Progenitor cell of endocrine pancreas (in vitro differentiated cells): ENCODE results near the gene CENPQ. TPM values are rescaled to one million over a fixed set of nuclear protein-coding genes. Genes with fewer than 3 reads are reported as not detected.

Experiments used
- DNase-seq: peaks from one replicate; pipeline ENCODE4 v3.0.0; 2021; ENCODE audit warnings: low spot score; ENCODE audit not compliant: unreplicated experiment
- H3K27ac Mint-ChIP-seq: 2 replicates; pipeline ENCODE4 v1.8.0; 2021; ENCODE audit warnings: mild to moderate bottlenecking, moderate library complexity, mixed read lengths
- H3K27me3 Mint-ChIP-seq: 2 replicates; pipeline ENCODE4 v1.8.0; 2021; ENCODE audit warnings: mixed read lengths
- H3K36me3 Mint-ChIP-seq: 2 replicates; pipeline ENCODE4 v1.8.0; 2022; ENCODE audit warnings: mixed read lengths; ENCODE audit not compliant: insufficient read depth
- H3K4me1 Mint-ChIP-seq: 2 replicates; pipeline ENCODE4 v1.8.0; 2021; ENCODE audit warnings: low read depth, mixed read lengths
- H3K4me3 Mint-ChIP-seq: 2 replicates; pipeline ENCODE4 v1.8.0; 2021; ENCODE audit warnings: low read depth, mild to moderate bottlenecking, moderate library complexity, mixed read lengths
- H3K9me3 Mint-ChIP-seq: 2 replicates; pipeline ENCODE4 v1.8.0; 2021; ENCODE audit warnings: low read depth, mixed read lengths
- CTCF ChIP-seq: fragments of 200-600 bp; sonication (generic); IDR thresholded peaks from one replicate; pipeline ENCODE4 v1.5.0; 2021; ENCODE audit warnings: antibody characterized with exemption, mild to moderate bottlenecking; ENCODE audit not compliant: unreplicated experiment
- total RNA-seq: library from RNA; stranded (reverse); gene quantifications from 2 replicates; pipeline ENCODE4 v1.2.1, GENCODE V29; 2021

Gene CENPQ
- total RNA-seq, 1 donor from 2014 or later: 8.0 TPM

GRCh38 chr6:49506569-49507111 lies 43.5 kb downstream of the CENPQ start:
- Mint-ChIP-seq H3K27ac (peak overlapping the region; percentile 84), H3K9me3 (peaks cover 18% of the 10 kb centered on the region), H3K27me3 (no peaks in the 10 kb centered on the region), H3K4me1 (peaks cover 20% of the 10 kb centered on the region), H3K4me3 (peak overlapping the region; percentile 7), H3K36me3 (peaks cover 16% of the 10 kb centered on the region)
- no peak for DNase-seq
- TF ChIP-seq CTCF: no peak

- no peaks in the 10 kb centered on the region for H3K27me3 Mint-ChIP-seq
- H3K4me3 Mint-ChIP-seq: no peak overlapping the region
- TF ChIP-seq CTCF: no peak
- H3K4me1 Mint-ChIP-seq: peaks cover 27% of the 10 kb centered on the region
- H3K36me3 Mint-ChIP-seq: peaks cover 14% of the 10 kb centered on the region
- DNase-seq: no peak
- H3K9me3 Mint-ChIP-seq: peaks cover 18% of the 10 kb centered on the region
- no peak overlapping the region for H3K27ac Mint-ChIP-seq
Observed at GRCh38 chr6:49509342-49509741, 46.2 kb downstream of the CENPQ start.

GRCh38 chr6:49513153-49513989 lies 50.2 kb downstream of the CENPQ start:
- no peak for DNase-seq
- H3K4me1 Mint-ChIP-seq: peaks cover 7% of the 10 kb centered on the region
- H3K27ac Mint-ChIP-seq: no peak overlapping the region
- no peak overlapping the region for H3K4me3 Mint-ChIP-seq
- peaks cover 2% of the 10 kb centered on the region for H3K36me3 Mint-ChIP-seq
- no peaks in the 10 kb centered on the region for H3K27me3 Mint-ChIP-seq
- no peak for TF ChIP-seq CTCF
- H3K9me3 Mint-ChIP-seq: peaks cover 10% of the 10 kb centered on the region

GRCh38 chr6:49514571-49515484 lies 51.7 kb downstream of the CENPQ start:
- H3K9me3 Mint-ChIP-seq: peaks cover 4% of the 10 kb centered on the region

More at GRCh38 chr6:49514571-49515484, 51.7 kb downstream of the CENPQ start:
- no peaks in the 10 kb centered on the region for H3K36me3 Mint-ChIP-seq
- TF ChIP-seq CTCF: no peak
- peaks cover 7% of the 10 kb centered on the region for H3K4me1 Mint-ChIP-seq
- H3K4me3 Mint-ChIP-seq: no peak overlapping the region
- H3K27ac Mint-ChIP-seq: no peak overlapping the region
- H3K27me3 Mint-ChIP-seq: no peaks in the 10 kb centered on the region
- no peak for DNase-seq
